ENCODE results near the gene OPRD1.

DNA sequence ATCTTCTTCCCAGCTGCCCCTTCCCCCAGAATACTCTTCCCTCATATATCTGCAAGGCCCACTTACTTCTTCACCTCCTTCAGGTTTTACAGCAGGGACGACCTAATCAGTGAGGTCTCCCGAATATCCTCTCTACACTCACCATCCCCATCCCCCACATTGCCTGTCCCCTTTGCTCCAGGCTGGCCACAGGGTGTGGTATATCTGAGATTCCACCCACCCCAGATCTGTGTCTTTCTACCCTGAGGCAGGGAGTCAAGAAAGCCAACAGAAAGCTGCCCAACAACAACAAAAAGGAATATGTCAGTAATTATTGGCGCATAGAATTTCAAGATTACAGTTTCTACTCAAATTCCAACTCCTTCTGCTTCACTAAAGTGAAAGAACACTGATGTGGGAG lies 30.0 kb upstream of the OPRD1 start:
- TF ChIP-seq, protein P1, sequence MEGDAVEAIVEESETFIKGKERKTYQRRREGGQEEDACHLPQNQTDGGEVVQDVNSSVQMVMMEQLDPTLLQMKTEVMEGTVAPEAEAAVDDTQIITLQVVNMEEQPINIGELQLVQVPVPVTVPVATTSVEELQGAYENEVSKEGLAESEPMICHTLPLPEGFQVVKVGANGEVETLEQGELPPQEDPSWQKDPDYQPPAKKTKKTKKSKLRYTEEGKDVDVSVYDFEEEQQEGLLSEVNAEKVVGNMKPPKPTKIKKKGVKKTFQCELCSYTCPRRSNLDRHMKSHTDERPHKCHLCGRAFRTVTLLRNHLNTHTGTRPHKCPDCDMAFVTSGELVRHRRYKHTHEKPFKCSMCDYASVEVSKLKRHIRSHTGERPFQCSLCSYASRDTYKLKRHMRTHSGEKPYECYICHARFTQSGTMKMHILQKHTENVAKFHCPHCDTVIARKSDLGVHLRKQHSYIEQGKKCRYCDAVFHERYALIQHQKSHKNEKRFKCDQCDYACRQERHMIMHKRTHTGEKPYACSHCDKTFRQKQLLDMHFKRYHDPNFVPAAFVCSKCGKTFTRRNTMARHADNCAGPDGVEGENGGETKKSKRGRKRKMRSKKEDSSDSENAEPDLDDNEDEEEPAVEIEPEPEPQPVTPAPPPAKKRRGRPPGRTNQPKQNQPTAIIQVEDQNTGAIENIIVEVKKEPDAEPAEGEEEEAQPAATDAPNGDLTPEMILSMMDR (IDR thresholded peaks at IDR 0.05) = no peak
- TF ChIP-seq EP300 (IDR thresholded peaks at IDR 0.05) (no peak), POLR2A (IDR thresholded peaks at IDR 0.05; ENCODE audit: low read depth) (no peak)

Measured in esophagus muscularis mucosa (tissue), 4 donors.